Medulla oblongata (tissue), 1 donor: ENCODE measurements around the gene DSCAM.
A peak's percentile ranks its signal among the peaks of the same experiment; 100 is the strongest.

Experiments
- DNase-seq: peaks from one replicate; pipeline ENCODE4 v3.0.0-alpha.2; 2015; ENCODE audit errors: extremely low spot score

DSCAM gene

GRCh38 chr21:40253112-40253511, 593.8 kb downstream of the DSCAM start:
- no peak for DNase-seq

- no peak for DNase-seq
These were observed 596.3 kb downstream of the DSCAM start for GRCh38 chr21:40250514-40251294.

GRCh38 chr21:40244981-40245380, 602.0 kb downstream of the DSCAM start:
- DNase-seq, result peak; percentile 20

- DNase-seq, result no peak
These were observed 603.3 kb downstream of the DSCAM start for GRCh38 chr21:40243685-40244084.

GRCh38 chr21:40242586-40243265, 604.2 kb downstream of the DSCAM start:
- DNase-seq, result peak; percentile 55

GRCh38 chr21:40235528-40235927, 611.4 kb downstream of the DSCAM start:
- no peak for DNase-seq

DNA sequence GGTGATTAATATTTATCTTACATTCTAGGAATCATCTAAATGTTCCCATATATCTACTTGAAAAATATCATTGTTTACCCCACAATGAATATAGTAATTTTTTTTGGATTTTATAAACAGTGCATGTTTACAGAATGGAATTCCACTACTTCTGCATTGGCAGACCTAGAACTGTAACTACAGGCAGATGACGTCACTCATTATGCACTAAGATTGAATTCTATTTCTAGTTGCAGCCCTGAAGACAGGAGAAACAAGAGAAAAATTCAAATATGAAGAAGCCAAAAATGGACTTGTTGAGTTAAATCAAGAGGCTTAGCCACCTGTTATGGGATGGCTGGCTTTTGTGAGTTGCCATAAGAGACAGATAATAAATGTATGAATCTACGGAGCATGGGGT, 615.0 kb downstream of the DSCAM start:
- DNase-seq, result no peak

DNA sequence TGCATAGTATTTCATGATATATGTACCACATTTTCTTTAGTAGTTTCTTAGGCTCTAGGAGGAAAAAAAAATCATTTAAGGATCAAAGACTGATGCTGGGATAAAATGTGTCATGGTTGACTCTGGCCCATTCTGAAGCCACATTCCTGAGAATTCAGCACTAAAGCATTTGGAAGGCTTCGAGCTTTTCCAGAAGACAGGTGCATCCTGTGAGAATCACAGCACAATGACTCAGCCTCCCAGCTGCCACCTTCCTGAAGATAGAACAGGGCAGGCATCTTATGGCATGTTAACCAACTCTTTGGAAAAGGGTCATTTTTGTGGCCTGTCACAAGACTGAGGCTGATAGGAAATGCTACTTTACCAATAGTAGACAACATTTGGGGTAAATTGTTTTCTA, 619.9 kb downstream of the DSCAM start:
- no peak for DNase-seq

DNA sequence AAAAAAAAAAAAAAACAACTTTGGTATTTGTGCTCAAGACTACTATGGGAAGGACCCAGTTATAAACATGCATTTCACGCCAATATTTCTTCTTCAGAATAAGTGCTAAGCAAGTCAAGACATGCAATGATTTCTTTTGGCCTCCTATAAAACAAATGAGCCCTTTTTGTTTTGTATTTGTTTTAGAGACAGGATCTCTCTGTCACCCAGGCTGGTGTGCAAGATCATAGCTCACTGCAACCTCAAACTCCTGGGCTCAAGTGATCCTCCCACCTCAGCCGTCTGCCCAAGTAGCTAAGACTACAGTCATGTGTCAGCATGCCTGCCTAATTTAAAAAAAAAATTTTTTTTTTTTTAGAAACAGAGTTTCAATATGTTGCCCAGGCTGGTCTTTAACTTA, 631.0 kb downstream of the DSCAM start:
- no peak for DNase-seq

GRCh38 chr21:40210251-40210650, 636.7 kb downstream of the DSCAM start:
- no peak for DNase-seq

GRCh38 chr21:40208948-40209345, 638.0 kb downstream of the DSCAM start:
- DNase-seq, result no peak

DNA sequence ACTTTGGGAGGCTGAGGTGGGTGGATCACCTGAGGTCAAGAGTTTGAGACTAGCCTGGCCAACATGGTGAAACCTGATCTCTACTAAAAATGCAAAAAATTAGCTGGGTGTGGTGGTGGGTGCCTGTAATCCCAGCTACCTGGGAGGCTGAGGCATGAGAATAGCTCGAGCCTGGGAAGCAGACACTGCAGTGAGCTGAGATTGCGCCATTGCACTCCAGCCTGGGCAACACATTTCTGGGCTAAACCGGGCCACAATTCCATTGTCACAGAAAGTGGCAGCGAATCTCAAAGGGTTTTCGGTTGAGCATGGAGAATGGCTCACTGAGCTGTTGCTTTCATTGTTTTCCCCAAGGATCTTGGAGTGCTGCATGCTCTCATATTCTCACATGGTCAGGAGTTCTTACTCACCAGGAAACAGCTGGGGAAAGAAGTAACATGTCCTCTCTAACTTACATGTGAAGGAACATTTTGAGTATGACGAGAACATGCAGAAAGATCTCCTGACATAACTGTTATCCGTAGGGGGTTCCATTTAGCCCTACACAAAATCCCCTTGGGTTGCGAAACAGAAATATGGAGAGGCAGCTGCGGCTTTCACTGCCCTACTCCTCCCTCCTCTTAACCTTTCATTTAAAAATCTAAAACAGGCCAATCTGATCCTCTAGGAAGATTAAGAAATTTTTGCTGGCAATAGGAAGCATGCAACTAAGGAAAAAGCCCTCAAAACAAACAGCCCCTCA, 638.6 kb downstream of the DSCAM start:
- DNase-seq, result no peak

GRCh38 chr21:40200946-40201345, 646.0 kb downstream of the DSCAM start:
- no peak for DNase-seq

GRCh38 chr21:40200126-40200525, 646.8 kb downstream of the DSCAM start:
- no peak for DNase-seq

DNA sequence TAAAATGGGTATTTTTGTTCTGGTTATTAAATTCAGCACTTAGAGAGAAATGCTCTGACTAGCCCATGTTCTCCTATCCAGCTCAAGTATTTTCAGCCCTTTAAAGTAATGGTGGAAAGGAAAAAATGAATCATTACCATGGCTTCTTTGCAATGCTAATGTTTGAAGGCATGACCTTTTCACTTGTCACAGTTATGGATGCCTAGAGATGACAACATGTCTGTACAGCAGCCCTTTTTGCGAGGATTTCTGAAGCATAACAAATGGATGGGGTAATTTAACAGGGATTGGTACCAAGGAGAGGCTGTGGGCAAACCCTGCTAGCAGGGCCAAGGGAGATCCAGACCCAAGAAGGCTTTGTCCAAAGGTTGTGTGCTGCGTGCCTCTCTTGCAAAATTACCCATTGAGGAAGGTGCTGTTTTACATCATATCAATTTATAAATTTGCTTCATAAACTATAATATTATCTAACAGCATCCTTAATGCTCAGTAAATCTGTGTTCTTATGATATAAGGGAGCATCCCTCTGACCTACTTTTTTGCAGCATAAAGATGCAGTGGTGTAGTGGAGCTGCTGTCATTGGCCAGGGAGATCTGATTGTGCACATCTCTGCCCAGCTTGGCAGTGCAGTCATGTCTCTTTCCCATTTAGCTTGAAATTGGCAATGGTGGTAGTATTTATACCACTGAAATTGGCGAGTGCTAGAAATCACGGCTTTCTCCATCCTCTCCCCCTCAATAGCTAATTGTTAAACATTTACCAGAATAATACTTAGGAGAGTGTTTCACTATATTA, 652.6 kb downstream of the DSCAM start:
- no peak for DNase-seq

DNA sequence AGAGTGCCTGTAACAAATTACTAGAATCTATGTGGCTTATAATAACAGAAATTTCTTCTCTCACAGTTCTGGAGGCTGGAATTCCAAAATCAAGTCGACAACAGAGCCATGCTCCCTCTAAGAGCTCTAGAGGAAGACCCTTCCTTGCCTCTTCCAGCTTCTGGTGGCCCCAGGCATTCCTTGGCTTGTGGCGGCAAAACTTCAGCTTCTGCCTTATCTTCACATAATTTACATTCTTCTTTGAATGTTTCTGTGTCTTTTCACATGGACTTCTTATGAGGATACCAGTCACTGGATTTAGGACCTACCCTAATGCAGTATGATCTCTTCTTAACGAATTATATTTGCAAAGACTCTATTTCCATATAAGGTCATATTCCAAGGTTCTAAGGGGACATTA, 655.3 kb downstream of the DSCAM start:
- no peak for DNase-seq

- DNase-seq, result no peak
These were observed 655.8 kb downstream of the DSCAM start for GRCh38 chr21:40191196-40191595.

DNA sequence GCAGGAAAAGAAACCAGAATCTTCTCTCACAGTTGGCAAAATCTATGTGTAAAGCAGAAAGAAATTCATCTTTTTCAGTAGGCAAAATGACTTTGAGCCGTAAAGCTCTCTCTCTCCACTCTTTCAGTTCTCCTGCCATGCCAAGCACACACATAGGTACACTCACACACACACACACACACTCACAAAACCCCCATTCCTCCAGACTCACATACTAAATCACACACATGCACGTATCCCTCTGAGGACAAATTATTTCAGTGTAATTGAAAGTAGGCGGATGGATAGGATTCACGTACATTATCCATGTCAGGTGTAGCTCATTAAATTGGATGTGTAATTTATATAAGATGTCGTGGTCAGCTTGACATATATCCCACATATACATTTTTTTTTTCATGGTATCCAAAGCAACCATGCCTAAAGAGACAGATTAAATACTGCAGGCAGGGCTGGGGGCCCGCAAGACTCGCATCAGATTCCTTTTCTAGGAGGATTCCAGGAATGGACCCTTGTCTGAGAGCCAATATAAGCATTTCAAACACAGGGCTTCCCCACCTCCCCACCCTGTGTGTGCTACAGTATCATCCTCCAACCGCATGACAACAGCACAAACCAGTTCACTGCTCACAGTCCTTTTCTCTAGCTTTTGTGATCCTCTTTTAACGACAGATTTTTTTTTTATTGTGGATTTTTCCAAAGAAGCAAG, 658.9 kb downstream of the DSCAM start:
- DNase-seq, result no peak

DNA sequence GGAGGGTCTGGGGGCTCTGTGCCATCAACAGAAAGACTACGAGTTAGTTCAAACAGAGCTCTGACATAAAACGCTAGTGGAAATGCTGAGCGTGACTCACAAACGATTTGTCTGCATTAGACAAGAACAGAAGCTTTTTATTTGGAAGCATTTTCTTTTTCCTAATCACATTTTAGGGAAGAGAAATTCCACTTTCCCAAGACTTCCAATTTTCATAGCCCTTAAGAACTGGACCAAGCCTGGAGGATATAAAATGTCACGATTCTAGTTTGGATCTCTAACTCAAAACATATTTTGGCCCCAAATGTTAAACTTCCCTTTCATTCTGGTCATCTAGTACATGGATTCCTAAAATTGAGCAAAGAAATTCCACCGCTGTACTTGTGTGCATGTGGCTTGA, 659.7 kb downstream of the DSCAM start:
- no peak for DNase-seq

- no peak for DNase-seq
These were observed 660.9 kb downstream of the DSCAM start for GRCh38 chr21:40186045-40186444.

DNA sequence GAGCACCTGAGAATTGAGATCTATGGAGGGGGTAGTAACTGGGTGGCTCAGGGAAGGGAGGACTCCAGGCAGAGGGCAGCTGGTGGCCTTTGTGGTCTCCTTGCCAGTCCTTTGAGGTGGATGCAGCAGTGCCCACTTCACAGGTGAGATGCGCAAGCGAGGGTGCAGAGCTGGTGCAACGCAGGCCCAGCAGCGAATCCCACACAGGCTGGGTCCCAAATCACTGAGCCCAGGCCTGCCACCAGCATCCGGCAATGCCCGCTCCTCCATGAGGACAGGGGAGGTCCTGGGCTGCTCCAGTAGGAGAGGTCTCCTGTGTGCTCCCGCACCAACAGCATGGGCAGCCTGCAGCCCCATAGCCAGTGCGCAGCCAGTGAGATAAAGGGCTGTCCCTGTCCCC, 661.8 kb downstream of the DSCAM start:
- no peak for DNase-seq
